OCI-LY1 (cell line): ENCODE data around the gene EYS.

Source experiments
- CTCF ChIP-seq: fragments of 200-600 bp; sonication (generic), shearing (Covaris generic); IDR thresholded peaks from 2 replicates; pipeline ENCODE4 v1.5.1; 2017; ENCODE audit warnings: mild to moderate bottlenecking, antibody characterized with exemption, low read length, moderate library complexity, mixed read lengths
- EZH2 ChIP-seq: fragments of 200-600 bp; sonication (generic), shearing (Covaris generic); IDR thresholded peaks from 2 replicates; pipeline ENCODE4 v1.8.0; 2017; ENCODE audit warnings: borderline replicate concordance, mixed run types, mild to moderate bottlenecking, antibody characterized with exemption, low read length, moderate library complexity, mixed read lengths

- TF ChIP-seq EZH2 (no peak), CTCF (no peak)
These were observed 1900.0 kb downstream of the EYS start for GRCh38 chr6:63807056-63807455.
